PC-9 (cell line): ENCODE measurements around the gene EWSR1. TPM values are rescaled to one million over a fixed set of nuclear protein-coding genes. Genes with fewer than 3 reads are reported as not detected.
"Not testable (repeated sequence)": the region's sequence is repeated elsewhere in the genome, so short reads cannot be mapped to it uniquely, and the experiment has no call there.

Source experiments
- BruUV-seq: library from RNA; stranded (reverse); fragments of 400-500 nt; replicated peaks from 2 replicates; lab custom pipeline; 2021; lab: Mats Ljungman, UMichigan
- CTCF ChIA-PET: fragments of 300-600 bp; sonication (Branson Sonifier 250); formaldehyde crosslinking; loops from one replicate; lab custom pipeline; 2022; ENCODE audit warnings: antibody characterized with exemption; lab: Charles Lee
- POLR2A ChIA-PET: fragments of 300-600 bp; sonication (Branson Sonifier 250); formaldehyde crosslinking; loops from one replicate; lab custom pipeline; 2022; ENCODE audit warnings: antibody characterized with exemption; ENCODE audit not compliant: unreplicated experiment; lab: Charles Lee
- DNase-seq, 2 experiments: peaks; one replicate each; pipeline versions ENCODE4 v3.0.0 to v3.0.0-alpha.2; 2015 to 2022; ENCODE audit warnings: mixed read lengths in 1 of 2
- H2AFZ ChIP-seq: fragments of 200-600 bp; sonication (generic); 2 replicates; pipeline ENCODE4 v1.8.1; 2017; ENCODE audit warnings: antibody characterized with exemption
- H3F3A ChIP-seq: fragments of 200-600 bp; sonication (generic); 2 replicates; pipeline ENCODE4 v1.8.1; 2017; ENCODE audit warnings: antibody characterized with exemption, mild to moderate bottlenecking, low read depth; ENCODE audit not compliant: insufficient read depth
- H3K27ac ChIP-seq: fragments of 200-600 bp; sonication (generic); 2 replicates; pipeline ENCODE4 v1.6.1; 2016; ENCODE audit warnings: mixed run types
- H3K27me3 ChIP-seq: fragments of 200-600 bp; sonication (generic); 2 replicates; pipeline ENCODE4 v1.6.1; 2016; ENCODE audit warnings: low read depth, mixed run types; ENCODE audit not compliant: insufficient read depth
- H3K36me3 ChIP-seq: fragments of 200-600 bp; sonication (generic); 2 replicates; pipeline ENCODE4 v1.6.1; 2016; ENCODE audit warnings: low read depth, mixed run types
- H3K4me1 ChIP-seq: fragments of 200-600 bp; sonication (generic); replicated peaks from 2 replicates; pipeline ENCODE4 v1.6.1; 2016; ENCODE audit warnings: mixed run types; ENCODE audit not compliant: insufficient read depth
- H3K4me2 ChIP-seq: fragments of 200-600 bp; sonication (generic); 2 replicates; pipeline ENCODE4 v1.6.1; 2017; ENCODE audit warnings: mixed run types
- H3K4me3 ChIP-seq: fragments of 200-600 bp; sonication (generic); 2 replicates; pipeline ENCODE4 v1.6.1; 2016; ENCODE audit warnings: mixed run types
- H3K79me2 ChIP-seq: fragments of 200-600 bp; sonication (generic); 2 replicates; pipeline ENCODE4 v1.6.1; 2017; ENCODE audit warnings: low read depth, mixed run types
- H3K9me2 ChIP-seq: fragments of 200-600 bp; sonication (generic); 2 replicates; pipeline ENCODE4 v1.8.1; 2017; ENCODE audit warnings: mild to moderate bottlenecking; ENCODE audit not compliant: insufficient read depth
- H3K9me3 ChIP-seq: fragments of 200-600 bp; sonication (generic); 2 replicates; pipeline ENCODE4 v1.8.1; 2016; ENCODE audit warnings: low read depth; ENCODE audit not compliant: insufficient read depth
- H4K20me1 ChIP-seq: fragments of 200-600 bp; sonication (generic); 2 replicates; pipeline ENCODE4 v1.8.1; 2017; ENCODE audit not compliant: insufficient read depth
- CTCF ChIP-seq: fragments of 200-600 bp; sonication (generic); conservative IDR thresholded peaks from 2 replicates; pipeline ENCODE4 v1.6.1; 2017; ENCODE audit warnings: mixed run types, antibody characterized with exemption, mild to moderate bottlenecking, moderate library complexity
- EZH2 ChIP-seq: fragments of 200-600 bp; sonication (generic); IDR thresholded peaks from 2 replicates; pipeline ENCODE4 v1.8.0; 2017; ENCODE audit warnings: antibody characterized with exemption, low read depth
- intact Hi-C: fragments of 100-400 bp; cut with micrococcal nuclease; formaldehyde crosslinking; loops from one replicate; pipeline ENCODE4 v1.10.0; 2022; ENCODE audit not compliant: unreplicated experiment
- total RNA-seq: library from RNA; stranded (reverse); gene quantifications from 2 replicates; pipeline ENCODE4 v1.2.3, GENCODE V29; 2021

Gene EWSR1
- total RNA-seq, 1 experiment from 2014 or later: 200 TPM

- CTCF ChIA-PET: no interaction called here
Measured at GRCh38 chr22:29344137-29344536, 76.1 kb downstream of the EWSR1 start.

GRCh38 chr22:29344889-29345288 is 76.8 kb downstream of the EWSR1 start:
- CTCF ChIA-PET, BruUV-seq, H3K79me2 ChIP-seq, H2AFZ ChIP-seq, H3K4me3 ChIP-seq, H3K9me2 ChIP-seq, H3K9me3 ChIP-seq, POLR2A ChIA-PET, DNase-seq, H3K27me3 ChIP-seq, H3K27ac ChIP-seq: not testable (repeated sequence)
- Histone ChIP-seq H3F3A (peaks cover 34% of the 10 kb centered on the region), H3K4me1 (peaks cover 41% of the 10 kb centered on the region), H4K20me1 (peaks cover 11% of the 10 kb centered on the region), H3K36me3 (peaks cover 25% of the 10 kb centered on the region), H3K4me2 (peak overlapping the region; percentile 32; the same call in 1 of the 2 replicates)
- intact Hi-C loops: loop anchor here (1.0 to 5.0 kb wide), 3 partner anchors 32 to 38 kb away; partner anchors contain the start of gene GAS2L1

More at GRCh38 chr22:29344137-29344536, 76.1 kb downstream of the EWSR1 start:
- TF ChIP-seq EZH2 (no peak), CTCF (no peak)
- POLR2A ChIA-PET: interaction anchor here (0.6 kb wide), 2 partner anchors 33 to 441 kb away, joined by 3 to 5 read pairs; no protein-coding TSS in a partner anchor
- peak; percentile 92 to 93 for DNase-seq
- no peak overlapping the region for H3K4me3 ChIP-seq
- no peaks in the 10 kb centered on the region for H3K79me2 ChIP-seq
- H3K4me1 ChIP-seq: peaks cover 41% of the 10 kb centered on the region
- H3F3A ChIP-seq: peaks cover 31% of the 10 kb centered on the region
- H4K20me1 ChIP-seq: peaks cover 11% of the 10 kb centered on the region
- no peak overlapping the region for H3K27ac ChIP-seq
- no peak overlapping the region for H2AFZ ChIP-seq
- BruUV-seq: no TSS peak
- no peaks in the 10 kb centered on the region for H3K9me2 ChIP-seq
- no peaks in the 10 kb centered on the region for H3K9me3 ChIP-seq
- intact Hi-C loops: loop anchor here (1.0 to 5.0 kb wide), 3 partner anchors 33 to 37 kb away; partner anchors contain the start of gene GAS2L1
- H3K36me3 ChIP-seq: peaks cover 25% of the 10 kb centered on the region
- H3K27me3 ChIP-seq: no peaks in the 10 kb centered on the region
- H3K4me2 ChIP-seq: no peak overlapping the region

- H3K4me3 ChIP-seq: no peak overlapping the region
- no peaks in the 10 kb centered on the region for H3K79me2 ChIP-seq
- TF ChIP-seq CTCF (no peak), EZH2 (no peak)
- H3F3A ChIP-seq: peaks cover 37% of the 10 kb centered on the region
- peaks cover 18% of the 10 kb centered on the region for H3K36me3 ChIP-seq
- BruUV-seq: no TSS peak
- peak in 1 of 2 experiments; percentile 44 for DNase-seq
- no peak overlapping the region for H3K27ac ChIP-seq
- no peaks in the 10 kb centered on the region for H3K9me2 ChIP-seq
- H4K20me1 ChIP-seq: peaks cover 11% of the 10 kb centered on the region
- peak overlapping the region; percentile 18; the same call in 1 of the 2 replicates for H3K4me2 ChIP-seq
- intact Hi-C loops: loop anchor here (2.0 kb wide), 1 partner anchor 39 kb away; the partner anchor contains the start of gene GAS2L1
- no peaks in the 10 kb centered on the region for H3K27me3 ChIP-seq
- POLR2A ChIA-PET: interaction anchor here (0.5 kb wide), 1 partner anchor 18 kb away, joined by 6 read pairs; no protein-coding TSS in a partner anchor
- H2AFZ ChIP-seq: no peak overlapping the region
- CTCF ChIA-PET: no interaction called here
- peaks cover 41% of the 10 kb centered on the region for H3K4me1 ChIP-seq
- no peaks in the 10 kb centered on the region for H3K9me3 ChIP-seq
Measured at GRCh38 chr22:29345932-29346331, 77.9 kb downstream of the EWSR1 start.
